IMR-90 (cell line): ENCODE data around the gene TP53BP2. TPM values are rescaled to one million over a fixed set of nuclear protein-coding genes. Genes with fewer than 3 reads are reported as not detected.
A peak's percentile ranks its signal among the peaks of the same experiment; 100 is the strongest.

Source experiments
- ATAC-seq: fragments of 200-7000 bp; cut with Tn5 transposase; 2 replicates; pipeline ENCODE4 v1.9.1; 2020; ENCODE audit warnings: low read depth, mild to moderate bottlenecking, moderate library complexity
- BruUV-seq: library from RNA; stranded (reverse); fragments of 400-500 nt; replicated peaks from 2 replicates; lab custom pipeline; 2021; lab: Mats Ljungman, UMichigan
- CTCF ChIA-PET: fragments of 300-600 bp; formaldehyde crosslinking; extraction: SDS; loops from one replicate; lab custom pipeline; 2021; ENCODE audit warnings: antibody characterized with exemption; lab: Yijun Ruan, JAX
- POLR2A ChIA-PET: fragments of 300-600 bp; sonication (Branson Sonifier 250); formaldehyde crosslinking; loops from one replicate; lab custom pipeline; 2022; ENCODE audit warnings: antibody characterized with exemption; ENCODE audit not compliant: unreplicated experiment; lab: Charles Lee
- DNase-seq: peaks from one replicate; pipeline ENCODE4 v3.0.0; 2013
- H2AFZ ChIP-seq: replicated peaks from 2 replicates; pipeline ENCODE3; 2013; ENCODE audit warnings: low read length, mild to moderate bottlenecking; ENCODE audit not compliant: poor library complexity
- H2AK5ac ChIP-seq: 2 replicates; pipeline ENCODE4 v1.6.1; 2013; ENCODE audit warnings: low read depth, low read length, inconsistent platforms
- H2AK9ac ChIP-seq: replicated peaks from 2 replicates; pipeline ENCODE3; 2013; ENCODE audit warnings: mild to moderate bottlenecking, low read depth, low read length, moderate library complexity; ENCODE audit not compliant: poor library complexity
- H2BK120ac ChIP-seq: 2 replicates; pipeline ENCODE4 v1.6.1; 2013; ENCODE audit warnings: low read depth, low read length, inconsistent platforms
- H2BK15ac ChIP-seq: 3 replicates; pipeline ENCODE4 v1.6.1; 2013; ENCODE audit warnings: low read depth, low read length, inconsistent platforms
- H2BK20ac ChIP-seq: 2 replicates; pipeline ENCODE4 v1.6.1; 2013; ENCODE audit warnings: low read depth, mild to moderate bottlenecking, inconsistent platforms, low read length, moderate library complexity
- H2BK5ac ChIP-seq: 2 replicates; pipeline ENCODE4 v1.6.1; 2013; ENCODE audit warnings: mild to moderate bottlenecking, low read depth, low read length, inconsistent platforms; ENCODE audit not compliant: poor library complexity, severe bottlenecking
- H3K14ac ChIP-seq: replicated peaks from 2 replicates; pipeline ENCODE4 v1.6.1; 2013; ENCODE audit warnings: low read depth, low read length, inconsistent platforms
- H3K18ac ChIP-seq: 2 replicates; pipeline ENCODE4 v1.6.1; 2013; ENCODE audit warnings: low read depth, low read length, control low read depth
- H3K23ac ChIP-seq: 2 replicates; pipeline ENCODE4 v1.6.1; 2013; ENCODE audit warnings: low read depth, low read length, inconsistent platforms
- H3K27ac ChIP-seq: 2 replicates; pipeline ENCODE4 v1.5.1; 2013; ENCODE audit warnings: mild to moderate bottlenecking, control low read depth, low read length; ENCODE audit not compliant: insufficient read depth
- H3K27me3 ChIP-seq: 2 replicates; pipeline ENCODE4 v1.6.1; 2013; ENCODE audit warnings: low read length; ENCODE audit not compliant: control insufficient read depth, insufficient read depth
- H3K36me3 ChIP-seq: 2 replicates; pipeline ENCODE4 v1.6.1; 2013; ENCODE audit warnings: low read length, mixed read lengths; ENCODE audit not compliant: control insufficient read depth, insufficient read depth
- H3K4ac ChIP-seq: 2 replicates; pipeline ENCODE4 v1.6.1; 2013; ENCODE audit warnings: low read depth, low read length, inconsistent platforms
- H3K4me1 ChIP-seq: 2 replicates; pipeline ENCODE4 v1.6.1; 2013; ENCODE audit warnings: low read length, mixed read lengths; ENCODE audit not compliant: control insufficient read depth, insufficient read depth
- H3K4me2 ChIP-seq: 2 replicates; pipeline ENCODE4 v1.6.1; 2013; ENCODE audit warnings: low read depth, mild to moderate bottlenecking, control low read depth, low read length, moderate library complexity
- H3K4me3 ChIP-seq: 2 replicates; pipeline ENCODE4 v1.5.1; 2013; ENCODE audit warnings: low read depth, mild to moderate bottlenecking, control low read depth, low read length, moderate library complexity; ENCODE audit not compliant: insufficient read depth
- H3K56ac ChIP-seq: 2 replicates; pipeline ENCODE4 v1.6.1; 2013; ENCODE audit warnings: low read length, inconsistent platforms; ENCODE audit not compliant: insufficient read depth; ENCODE audit errors: extremely low read depth
- H3K79me1 ChIP-seq, 2 experiments: 2 replicates each; pipeline ENCODE4 v1.6.1; 2013; ENCODE audit warnings: low read length in 2 of 2, inconsistent platforms in 1 of 2, low read depth in 1 of 2
- H3K9ac ChIP-seq: 2 replicates; pipeline ENCODE4 v1.6.1; 2013; ENCODE audit warnings: low read depth, low read length, control low read depth
- H3K9me1 ChIP-seq: 2 replicates; pipeline ENCODE4 v1.6.1; 2013; ENCODE audit warnings: low read length, inconsistent platforms; ENCODE audit not compliant: insufficient read depth
- H3K9me3 ChIP-seq: 2 replicates; pipeline ENCODE4 v1.6.1; 2013; ENCODE audit warnings: low read length; ENCODE audit not compliant: control insufficient read depth, insufficient read depth
- H4K20me1 ChIP-seq: 2 replicates; pipeline ENCODE4 v1.6.1; 2013; ENCODE audit warnings: low read length, inconsistent platforms; ENCODE audit not compliant: insufficient read depth
- H4K5ac ChIP-seq: 2 replicates; pipeline ENCODE4 v1.6.1; 2013; ENCODE audit warnings: mild to moderate bottlenecking, low read depth, low read length, control low read depth
- H4K8ac ChIP-seq, 2 experiments: 2 replicates each; pipeline ENCODE4 v1.6.1; 2013; ENCODE audit warnings: low read depth in 2 of 2, low read length in 2 of 2, control low read depth in 1 of 2, inconsistent platforms in 1 of 2
- H4K91ac ChIP-seq: 2 replicates; pipeline ENCODE4 v1.6.1; 2013; ENCODE audit warnings: low read depth, low read length, inconsistent platforms; ENCODE audit not compliant: insufficient read depth
- MAFK ChIP-seq: IDR thresholded peaks from 2 replicates; pipeline ENCODE4 v1.6.1; 2012; ENCODE audit warnings: low read depth, low read length, improper control_type of control experiment
- RCOR1 ChIP-seq: IDR thresholded peaks from 2 replicates; pipeline ENCODE4 v1.6.1; 2012; ENCODE audit warnings: mild to moderate bottlenecking, low read length, improper control_type of control experiment; ENCODE audit not compliant: insufficient replicate concordance
- WGBS, 2 experiments: methylation state at CpG; one replicate each; pipeline versions ENCODE4 v1.1.5 to v1.1.7; 2013; ENCODE audit warnings: missing lambda C conversion rate in 2 of 2; ENCODE audit not compliant: insufficient read length in 1 of 2; ENCODE audit errors: extremely low coverage in 2 of 2; 5-methylcytosine and 5-hydroxymethylcytosine counted together
- dilution Hi-C: fragments of 300-500 bp; cut with HindIII; formaldehyde crosslinking; loops from one replicate; pipeline ENCODE4 v1.14.3; 2018; ENCODE audit warnings: low sequenced_read_pairs; ENCODE audit not compliant: unreplicated experiment
- in situ Hi-C: fragments of 300-500 bp; cut with MboI; formaldehyde crosslinking; loops from 3 replicates; pipeline ENCODE4 v1.14.3; 2019; ENCODE audit warnings: low sequenced_read_pairs, inconsistent platforms, mixed read lengths
- intact Hi-C: fragments of 100-400 bp; cut with micrococcal nuclease; formaldehyde crosslinking; loops from 2 replicates; pipeline ENCODE4 v1.10.0; 2022
- polyA plus RNA-seq, 3 experiments: library from polyadenylated mRNA; depleted of rRNA; stranded (reverse); fragments of >200 nt; gene quantifications; 2 replicates each; pipeline ENCODE4 v1.2.3, GENCODE V29; 2012; ENCODE audit warnings: low replicate concordance in 1 of 3
- total RNA-seq: library from RNA; depleted of rRNA; stranded (reverse); fragments of >200 nt; gene quantifications from 2 replicates; pipeline ENCODE4 v1.2.3, GENCODE V29; 2012

TP53BP2 gene
- total and polyA plus RNA-seq, 2 of the 4 experiments (the other 2 are of a cell fraction), result 19.9 to 35.0 TPM

DNA sequence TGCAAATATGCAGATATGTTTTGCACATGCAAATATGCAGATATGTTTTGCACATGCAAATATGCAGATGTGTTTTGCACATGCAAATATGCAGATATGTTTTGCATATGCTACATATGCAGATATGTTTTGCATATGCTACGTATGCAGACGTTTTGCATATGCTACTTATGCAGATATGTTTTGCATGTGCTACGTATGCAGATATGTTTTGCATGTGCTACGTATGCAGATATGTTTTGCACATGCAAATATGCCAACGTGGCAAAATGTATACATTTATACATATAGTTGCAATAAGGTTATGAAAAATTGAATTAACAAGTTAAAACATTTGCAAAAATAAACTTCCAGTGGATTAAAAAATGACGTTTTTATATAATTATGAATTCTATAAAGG lies 30.8 kb upstream of the TP53BP2 start:
- Histone ChIP-seq H3K4me3 (no peak overlapping the region), H3K27me3 (peaks cover 3% of the 10 kb centered on the region), H2AK9ac (no peak overlapping the region), H2AFZ (no peak overlapping the region), H3K27ac (no peak overlapping the region), H3K56ac (no peak overlapping the region), H2BK20ac (no peak overlapping the region), H3K9me3 (peaks cover 3% of the 10 kb centered on the region; the same call in 1 of the 2 replicates), H3K9me1 (0 out of 2 replicates have a peak, but pooled peaks cover 3% of the 10 kb centered on the region), H3K9ac (no peak overlapping the region), H4K91ac (no peak overlapping the region), H4K5ac (no peak overlapping the region), H3K4ac (no peak overlapping the region), H3K79me1 (no peaks in the 10 kb centered on the region), H4K8ac (no peak overlapping the region), H3K4me2 (no peak overlapping the region), H2AK5ac (no peak overlapping the region), H3K18ac (no peak overlapping the region), H3K36me3 (no peaks in the 10 kb centered on the region), H3K14ac (no peak overlapping the region), H3K23ac (no peak overlapping the region), H2BK5ac (no peak overlapping the region), H4K20me1 (no peaks in the 10 kb centered on the region), H2BK120ac (no peak overlapping the region), H3K4me1 (no peaks in the 10 kb centered on the region), H2BK15ac (no peak overlapping the region)
- dilution Hi-C loops (no loop called here), intact Hi-C loops (no loop called here), in situ Hi-C loops (no loop called here)
- ATAC-seq (no peak), DNase-seq (no peak)
- POLR2A ChIA-PET, result no interaction called here
- TF ChIP-seq RCOR1 (no peak), MAFK (peak; percentile 78)
- BruUV-seq, result no TSS peak
- WGBS, 2 experiments, result no CpG with 5 or more reads among the region's 6 CpGs
- CTCF ChIA-PET, result no interaction called here
